ENCODE results near the gene MXI1. TPM values are rescaled to one million over a fixed set of nuclear protein-coding genes. Genes with fewer than 3 reads are reported as not detected.

MXI1 gene
- total RNA-seq, 4 donors from 2014 or later, result 27.4 to 52.9 (median 51.6) TPM

- TF ChIP-seq POLR2A (IDR thresholded peaks at IDR 0.05), result no peak
- TF ChIP-seq CTCF (IDR thresholded peaks at IDR 0.05), result no peak
- Histone ChIP-seq H3K4me1 (peaks cover 0 to 3% of the 10 kb centered on the region in 2 donors), H3K9me3 (no peaks in the 10 kb centered on the region), H3K27me3 (no peaks in the 10 kb centered on the region), H3K27ac (no peak overlapping the region), H3K4me3 (no peak overlapping the region), H3K36me3 (no peaks in the 10 kb centered on the region)
- DNase-seq, result no peak
- intact Hi-C loops (cut with DNase I; ENCODE audit: low total_unique reads), result loop anchor here (10.0 kb wide), 1 partner anchor 130 kb away; no protein-coding TSS in a partner anchor
Observed at GRCh38 chr10:110275128-110275729, 67.8 kb downstream of the MXI1 start.

DNA sequence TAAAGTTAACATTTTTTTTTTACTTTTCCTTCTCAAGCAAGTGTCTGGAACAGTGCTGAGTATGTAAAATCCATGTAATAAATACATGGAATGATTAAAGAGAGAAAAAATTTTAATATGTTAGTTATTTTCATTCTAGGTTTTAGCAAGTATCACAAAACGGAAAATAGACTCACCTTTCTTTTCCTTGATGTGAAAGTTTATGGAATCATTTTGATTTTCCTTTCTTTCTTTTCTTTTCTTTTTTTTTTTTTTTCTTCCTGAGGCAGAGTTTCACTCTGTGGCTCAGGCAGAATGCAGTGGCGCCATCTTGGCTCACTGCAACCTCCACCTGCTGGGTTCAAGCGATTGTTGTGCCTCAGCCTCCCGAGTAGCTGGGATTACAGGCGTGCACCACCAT lies 69.2 kb downstream of the MXI1 start:
- no peak for DNase-seq
- Histone ChIP-seq H3K36me3 (no peaks in the 10 kb centered on the region), H3K9me3 (no peaks in the 10 kb centered on the region), H3K27ac (no peak overlapping the region), H3K27me3 (no peaks in the 10 kb centered on the region), H3K4me1 (no peaks in the 10 kb centered on the region), H3K4me3 (no peak overlapping the region)
- TF ChIP-seq POLR2A (IDR thresholded peaks at IDR 0.05) (no peak), CTCF (IDR thresholded peaks at IDR 0.05) (no peak)
- intact Hi-C loops (cut with DNase I; ENCODE audit: low total_unique reads), result loop anchor here (10.0 kb wide), 1 partner anchor 132 kb away; no protein-coding TSS in a partner anchor

DNA sequence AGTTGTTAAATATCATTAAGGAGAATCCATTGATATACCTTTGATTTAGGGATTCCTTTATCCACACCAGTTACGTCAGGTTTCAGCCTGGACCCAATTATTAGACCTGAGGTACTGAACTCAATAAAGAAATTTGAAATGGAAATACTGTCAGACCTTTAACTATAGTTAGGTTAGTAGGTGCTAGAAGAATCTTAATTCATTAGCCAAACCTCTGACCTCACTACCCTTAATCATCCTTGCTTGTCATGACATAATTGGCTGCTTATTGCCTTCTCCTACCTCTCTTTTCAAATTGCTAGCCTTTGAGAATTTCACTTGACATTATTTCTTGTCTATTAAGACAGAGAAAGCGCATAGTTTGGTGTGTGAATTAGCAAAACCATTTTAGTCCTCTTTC lies 70.2 kb downstream of the MXI1 start:
- Histone ChIP-seq H3K27me3 (no peaks in the 10 kb centered on the region), H3K27ac (no peak overlapping the region), H3K4me3 (no peak overlapping the region), H3K9me3 (no peaks in the 10 kb centered on the region), H3K4me1 (no peaks in the 10 kb centered on the region), H3K36me3 (no peaks in the 10 kb centered on the region)
- DNase-seq, result no peak
- TF ChIP-seq POLR2A (IDR thresholded peaks at IDR 0.05) (no peak), CTCF (IDR thresholded peaks at IDR 0.05) (no peak)
- intact Hi-C loops (cut with DNase I; ENCODE audit: low total_unique reads), result loop anchor here (10.0 kb wide), 1 partner anchor 133 kb away; no protein-coding TSS in a partner anchor

DNA sequence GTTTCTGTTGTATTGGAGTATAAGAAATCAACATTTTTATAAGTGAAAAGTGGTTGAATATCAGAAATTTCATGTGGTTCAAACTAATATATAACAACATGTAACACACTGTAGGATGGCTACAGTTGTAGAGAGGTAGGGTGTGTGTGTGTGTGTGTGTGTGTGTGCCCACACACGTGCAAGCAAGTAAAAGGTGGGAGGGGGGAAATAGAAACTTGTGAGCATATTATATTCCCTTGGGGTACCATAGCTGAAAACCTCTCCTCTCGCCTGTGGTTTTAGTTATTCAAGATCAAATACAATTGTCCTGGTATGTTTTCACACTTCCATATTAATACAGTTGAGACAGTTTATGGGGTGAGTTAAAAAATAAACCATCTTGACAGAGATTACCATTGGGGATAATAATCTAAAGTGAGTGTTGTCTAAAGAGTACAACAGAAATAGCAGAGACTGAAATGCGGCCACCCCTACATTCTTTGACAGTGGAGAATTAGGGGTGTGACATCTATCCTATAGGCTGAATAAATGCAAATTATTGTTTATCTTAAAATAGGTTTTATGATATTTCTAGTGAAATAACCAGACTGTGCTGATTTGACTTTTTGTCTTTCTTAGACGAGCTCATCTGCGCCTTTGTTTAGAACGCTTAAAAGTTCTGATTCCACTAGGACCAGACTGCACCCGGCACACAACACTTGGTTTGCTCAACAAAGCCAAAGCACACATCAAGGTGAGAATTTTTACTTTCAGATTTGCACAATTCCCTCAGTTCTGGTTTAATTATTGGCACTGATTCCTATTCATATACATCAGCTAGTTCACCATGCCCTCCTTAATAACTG lies 71.4 kb downstream of the MXI1 start:
- H3K27ac ChIP-seq, result no peak overlapping the region
- no peak overlapping the region for H3K4me3 ChIP-seq
- no peaks in the 10 kb centered on the region for H3K27me3 ChIP-seq
- no peaks in the 10 kb centered on the region for H3K36me3 ChIP-seq
- DNase-seq, result no peak
- H3K4me1 ChIP-seq, result no peaks in the 10 kb centered on the region
- H3K9me3 ChIP-seq, result no peaks in the 10 kb centered on the region
- TF ChIP-seq POLR2A (IDR thresholded peaks at IDR 0.05) (no peak), CTCF (IDR thresholded peaks at IDR 0.05) (no peak)
- intact Hi-C loops (cut with DNase I; ENCODE audit: low total_unique reads), result loop anchor here (10.0 kb wide), 1 partner anchor 134 kb away; no protein-coding TSS in a partner anchor

Data from uterus (tissue), 4 donors.